Heart left ventricle (tissue), 13 donors: ENCODE measurements around the gene CCDC30.
"Not testable (repeated sequence)": the region's sequence is repeated elsewhere in the genome, so short reads cannot be mapped to it uniquely, and the experiment has no call there.

Experiments used
- CTCF ChIP-seq, 12 donors: fragments of 200-600 bp; sonication (generic) in 4 of 12; IDR thresholded peaks; one replicate each; pipeline versions ENCODE4 v1.5.0 to v1.8.0; 2018 to 2022; ENCODE audit warnings: antibody characterized with exemption in 12 of 12, mild to moderate bottlenecking in 5 of 12
- POLR2A ChIP-seq, 2 donors: fragments of 450-650 bp; IDR thresholded peaks; one replicate each; pipeline ENCODE4 v1.6.1; 2017; ENCODE audit warnings: antibody characterized with exemption in 2 of 2, mild to moderate bottlenecking in 2 of 2, moderate library complexity in 2 of 2
- donor health status: ischemic (EF 13 %, LVEDD 7.1; RV severe dilation, severe dysfunction).
- donor health status: DM: no; HTN: yes; CAD: no.
- donor health status: DM: no; HTN: no; CAD: no.
- donor health status: ischemic (EF 25% LVEDD 6.9; RV normal size, moderate dysfunction).
- donor health status: ischemic (EF 25% LVEDD 5.7; RV mildly dilated, moderate dysfunction).
- donor health status: ischemic (EF 35%, LVEDD 5.7; RV mildly dilated, moderate dysfunction).
- donor health status: nonischemic (EF 11% LVEDD 7.7; RV severe dilation, severe dysfunction).
- donor health status: DM: yes; HTN: yes; CAD: no.
- donor health status: PGD.
- donor health status: ischemic (EF 29% LVEDD 5.4; RV normal size, mild dysfunction).
- donor health status: nonischemic (EF 23%, LVEDD 6.1; RV moderate dilation, normal function).

- TF ChIP-seq POLR2A, CTCF (IDR thresholded peaks at IDR 0.05): not testable (repeated sequence)
Measured at GRCh38 chr1:42502031-42502430, 38.9 kb downstream of the CCDC30 start.
